H1 (cell line): ENCODE measurements around the gene DPT.

Experiments
- BACH1 ChIP-seq: IDR thresholded peaks from 2 replicates; pipeline ENCODE4 v1.6.1; 2012; ENCODE audit warnings: low read length, improper control_type of control experiment
- CEBPB ChIP-seq: IDR thresholded peaks from 2 replicates; pipeline ENCODE4 v1.6.1; 2012; ENCODE audit warnings: low read depth, low read length
- EP300 ChIP-seq, 2 experiments: IDR thresholded peaks; 1 replicate in 1 of 2; 2 replicates in 1 of 2; pipeline ENCODE4 v1.6.1; 2011 to 2012; ENCODE audit warnings: low read depth in 2 of 2, low read length in 2 of 2, mild to moderate bottlenecking in 2 of 2, borderline replicate concordance in 1 of 2, inconsistent platforms in 1 of 2, moderate library complexity in 1 of 2
- EZH2 ChIP-seq: fragments of 200-600 bp; sonication (generic); IDR thresholded peaks from 2 replicates; pipeline ENCODE4 v1.7.1; 2012; ENCODE audit warnings: low read depth, mild to moderate bottlenecking, moderate library complexity, low read length, inconsistent platforms; ENCODE audit not compliant: severe bottlenecking
- KDM1A ChIP-seq: fragments of 200-600, 300-600 bp; sonication (generic); IDR thresholded peaks from 2 replicates; pipeline ENCODE4 v1.7.1; 2016; ENCODE audit warnings: mild to moderate bottlenecking, low read length, borderline replicate concordance
- NRF1 ChIP-seq: IDR thresholded peaks from 2 replicates; pipeline ENCODE4 v1.6.1; 2011; ENCODE audit warnings: mild to moderate bottlenecking, low read depth, low read length, improper control_type of control experiment
- SIN3A ChIP-seq, 2 experiments: IDR thresholded peaks in 1 of 2; conservative IDR thresholded peaks in 1 of 2; 2 replicates each; pipeline ENCODE4 v1.6.1; 2011 to 2012; ENCODE audit warnings: low read length in 2 of 2, improper control_type of control experiment in 1 of 2, low read depth in 1 of 2, mild to moderate bottlenecking in 1 of 2
- SIRT6 ChIP-seq: IDR thresholded peaks from one replicate; pipeline ENCODE4 v1.7.1; 2012; ENCODE audit warnings: low read length, inconsistent platforms
- SP2 ChIP-seq: IDR thresholded peaks from 2 replicates; pipeline ENCODE4 v1.6.1; 2012; ENCODE audit warnings: mild to moderate bottlenecking, low read length, inconsistent platforms
- TF ChIP-seq, protein P1 (sequence below), 3 experiments: IDR thresholded peaks; 1 replicate in 2 of 3; 2 replicates in 1 of 3; pipeline versions ENCODE4 v1.5.1 to v1.6.1; 2011; ENCODE audit warnings: low read length in 3 of 3, mild to moderate bottlenecking in 3 of 3, inconsistent platforms in 2 of 3, low read depth in 1 of 3, moderate library complexity in 1 of 3; ENCODE audit not compliant: insufficient read depth in 1 of 3; ENCODE audit errors: control extremely low read depth in 1 of 3
- TF ChIP-seq, protein P2 (sequence below): IDR thresholded peaks from 2 replicates; pipeline ENCODE4 v1.6.1; 2011; ENCODE audit warnings: low read depth, mild to moderate bottlenecking, low read length; ENCODE audit not compliant: insufficient read depth
- TF ChIP-seq, protein P3 (sequence below): IDR thresholded peaks from 2 replicates; pipeline ENCODE4 v1.6.1; 2012; ENCODE audit warnings: inconsistent platforms

DNA sequence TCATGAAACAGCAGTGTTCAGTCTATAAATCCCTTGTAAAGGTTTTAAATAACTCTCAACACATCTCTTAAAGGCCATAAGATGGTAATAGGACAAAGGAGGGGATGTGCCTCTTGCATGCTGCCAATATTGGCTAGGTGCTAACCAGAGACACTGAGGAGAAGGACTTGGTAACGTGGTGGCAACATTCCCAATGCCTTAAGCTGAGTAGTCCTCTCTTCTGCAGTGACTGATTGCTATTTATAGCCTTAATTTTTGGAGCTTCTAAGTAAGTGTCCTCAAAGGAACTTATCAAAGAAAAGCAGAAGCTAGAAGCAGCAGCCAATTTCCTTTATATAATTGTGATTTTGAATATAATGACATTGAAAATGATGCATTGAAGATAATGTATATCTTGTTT, 63.0 kb downstream of the DPT start:
- TF ChIP-seq, protein P1, sequence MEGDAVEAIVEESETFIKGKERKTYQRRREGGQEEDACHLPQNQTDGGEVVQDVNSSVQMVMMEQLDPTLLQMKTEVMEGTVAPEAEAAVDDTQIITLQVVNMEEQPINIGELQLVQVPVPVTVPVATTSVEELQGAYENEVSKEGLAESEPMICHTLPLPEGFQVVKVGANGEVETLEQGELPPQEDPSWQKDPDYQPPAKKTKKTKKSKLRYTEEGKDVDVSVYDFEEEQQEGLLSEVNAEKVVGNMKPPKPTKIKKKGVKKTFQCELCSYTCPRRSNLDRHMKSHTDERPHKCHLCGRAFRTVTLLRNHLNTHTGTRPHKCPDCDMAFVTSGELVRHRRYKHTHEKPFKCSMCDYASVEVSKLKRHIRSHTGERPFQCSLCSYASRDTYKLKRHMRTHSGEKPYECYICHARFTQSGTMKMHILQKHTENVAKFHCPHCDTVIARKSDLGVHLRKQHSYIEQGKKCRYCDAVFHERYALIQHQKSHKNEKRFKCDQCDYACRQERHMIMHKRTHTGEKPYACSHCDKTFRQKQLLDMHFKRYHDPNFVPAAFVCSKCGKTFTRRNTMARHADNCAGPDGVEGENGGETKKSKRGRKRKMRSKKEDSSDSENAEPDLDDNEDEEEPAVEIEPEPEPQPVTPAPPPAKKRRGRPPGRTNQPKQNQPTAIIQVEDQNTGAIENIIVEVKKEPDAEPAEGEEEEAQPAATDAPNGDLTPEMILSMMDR (IDR thresholded peaks at IDR 0.05; ENCODE audit: control extremely low read depth in 1 of 3, insufficient read depth in 1 of 3, low read depth in 1 of 3, low read length in 3 of 3), result no peak
- TF ChIP-seq, protein P2, sequence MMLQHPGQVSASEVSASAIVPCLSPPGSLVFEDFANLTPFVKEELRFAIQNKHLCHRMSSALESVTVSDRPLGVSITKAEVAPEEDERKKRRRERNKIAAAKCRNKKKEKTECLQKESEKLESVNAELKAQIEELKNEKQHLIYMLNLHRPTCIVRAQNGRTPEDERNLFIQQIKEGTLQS, result no peak
- TF ChIP-seq EP300 (IDR thresholded peaks at IDR 0.05; ENCODE audit: borderline replicate concordance in 1 of 2, low read depth in 2 of 2, low read length in 2 of 2) (no peak), KDM1A (no peak), SP2 (no peak), EZH2 (no peak), SIN3A (conservative IDR thresholded peaks at IDR 0.05 in 1 of 2, IDR thresholded peaks at IDR 0.05 in 1 of 2; ENCODE audit: low read depth in 1 of 2, low read length in 2 of 2) (no peak), SIRT6 (no peak), NRF1 (no peak), BACH1 (no peak), CEBPB (no peak)
- TF ChIP-seq, protein P3, sequence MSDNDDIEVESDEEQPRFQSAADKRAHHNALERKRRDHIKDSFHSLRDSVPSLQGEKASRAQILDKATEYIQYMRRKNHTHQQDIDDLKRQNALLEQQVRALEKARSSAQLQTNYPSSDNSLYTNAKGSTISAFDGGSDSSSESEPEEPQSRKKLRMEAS, result no peak
